Osteocyte (in vitro differentiated cells): ENCODE measurements around the gene TNS3. TPM values are rescaled to one million over a fixed set of nuclear protein-coding genes. Genes with fewer than 3 reads are reported as not detected.

Experiments
- DNase-seq: peaks from one replicate; pipeline ENCODE4 v3.0.0; 2021; ENCODE audit warnings: mixed read lengths; ENCODE audit not compliant: unreplicated experiment; ENCODE audit errors: extremely low spot score
- H3K27ac Mint-ChIP-seq: one replicate; pipeline ENCODE4 v1.8.0; 2021; ENCODE audit warnings: mild to moderate bottlenecking, mixed read lengths; ENCODE audit not compliant: unreplicated experiment
- H3K27me3 Mint-ChIP-seq: one replicate; pipeline ENCODE4 v1.8.0; 2021; ENCODE audit warnings: mixed read lengths; ENCODE audit not compliant: unreplicated experiment
- H3K36me3 Mint-ChIP-seq: one replicate; pipeline ENCODE4 v1.8.0; 2021; ENCODE audit warnings: mixed read lengths; ENCODE audit not compliant: unreplicated experiment
- H3K4me1 Mint-ChIP-seq: one replicate; pipeline ENCODE4 v1.8.0; 2021; ENCODE audit warnings: mixed read lengths; ENCODE audit not compliant: unreplicated experiment
- H3K4me3 Mint-ChIP-seq: one replicate; pipeline ENCODE4 v1.8.0; 2021; ENCODE audit warnings: mild to moderate bottlenecking, moderate library complexity, mixed read lengths; ENCODE audit not compliant: unreplicated experiment
- H3K9me3 Mint-ChIP-seq: one replicate; pipeline ENCODE4 v1.8.0; 2021; ENCODE audit warnings: mixed read lengths; ENCODE audit not compliant: unreplicated experiment
- total RNA-seq: library from RNA; stranded (reverse); gene quantifications from 2 replicates; pipeline ENCODE4 v1.2.1, GENCODE V29; 2021
- TF ChIP-seq, protein P1 (sequence below): fragments of 200-600 bp; sonication (generic); IDR thresholded peaks from 2 replicates; pipeline ENCODE4 v1.5.0; 2021; ENCODE audit warnings: antibody characterized with exemption, mild to moderate bottlenecking, moderate library complexity

TNS3 gene
- total RNA-seq, 1 donor from 2014 or later = 93.8 TPM

DNA sequence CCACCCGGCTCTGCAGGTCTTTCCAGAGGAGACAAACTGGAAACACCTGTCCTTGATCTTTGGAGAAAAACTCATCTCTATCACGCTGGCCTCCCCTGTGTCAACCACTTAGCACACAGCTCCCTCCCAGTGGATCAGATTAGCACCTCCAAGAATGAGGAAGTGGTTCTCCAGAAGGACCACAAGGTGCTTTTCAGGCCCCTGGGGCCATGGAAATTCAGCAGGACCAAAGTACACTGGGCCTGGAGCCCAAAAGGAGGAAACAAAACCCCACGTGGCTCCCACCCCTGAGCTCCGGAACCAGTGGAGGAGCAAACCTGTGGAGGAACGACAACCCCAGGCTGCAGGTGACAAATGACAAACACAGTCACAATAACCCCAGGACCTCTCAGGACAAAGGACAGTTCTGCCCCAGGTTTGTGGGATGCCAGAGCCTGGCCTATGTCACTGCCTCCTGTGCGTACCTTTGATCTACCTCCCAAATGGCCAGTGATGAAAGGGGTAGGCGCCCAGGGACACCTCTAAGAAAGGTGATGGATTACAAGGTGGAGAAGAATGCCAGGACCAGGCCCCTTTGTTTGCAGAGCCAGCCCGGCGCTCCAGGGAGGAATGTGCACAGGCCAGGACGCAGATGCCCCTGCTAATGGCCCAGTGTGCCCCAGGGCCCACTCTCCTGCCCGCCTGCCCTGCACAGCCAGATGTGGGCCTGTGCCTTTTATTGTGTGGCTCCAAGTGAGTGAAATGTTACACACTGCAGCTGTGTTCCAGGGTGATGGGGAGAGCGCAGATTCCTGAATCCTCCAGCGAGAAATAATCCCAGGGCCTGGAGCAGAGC is 5.7 kb downstream of the TNS3 start:
- no peaks in the 10 kb centered on the region for H3K9me3 Mint-ChIP-seq
- peak overlapping the region; percentile 8 for H3K4me3 Mint-ChIP-seq
- H3K4me1 Mint-ChIP-seq = peaks cover 97% of the 10 kb centered on the region
- TF ChIP-seq, protein P1, sequence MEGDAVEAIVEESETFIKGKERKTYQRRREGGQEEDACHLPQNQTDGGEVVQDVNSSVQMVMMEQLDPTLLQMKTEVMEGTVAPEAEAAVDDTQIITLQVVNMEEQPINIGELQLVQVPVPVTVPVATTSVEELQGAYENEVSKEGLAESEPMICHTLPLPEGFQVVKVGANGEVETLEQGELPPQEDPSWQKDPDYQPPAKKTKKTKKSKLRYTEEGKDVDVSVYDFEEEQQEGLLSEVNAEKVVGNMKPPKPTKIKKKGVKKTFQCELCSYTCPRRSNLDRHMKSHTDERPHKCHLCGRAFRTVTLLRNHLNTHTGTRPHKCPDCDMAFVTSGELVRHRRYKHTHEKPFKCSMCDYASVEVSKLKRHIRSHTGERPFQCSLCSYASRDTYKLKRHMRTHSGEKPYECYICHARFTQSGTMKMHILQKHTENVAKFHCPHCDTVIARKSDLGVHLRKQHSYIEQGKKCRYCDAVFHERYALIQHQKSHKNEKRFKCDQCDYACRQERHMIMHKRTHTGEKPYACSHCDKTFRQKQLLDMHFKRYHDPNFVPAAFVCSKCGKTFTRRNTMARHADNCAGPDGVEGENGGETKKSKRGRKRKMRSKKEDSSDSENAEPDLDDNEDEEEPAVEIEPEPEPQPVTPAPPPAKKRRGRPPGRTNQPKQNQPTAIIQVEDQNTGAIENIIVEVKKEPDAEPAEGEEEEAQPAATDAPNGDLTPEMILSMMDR = no peak
- no peaks in the 10 kb centered on the region for H3K27me3 Mint-ChIP-seq
- H3K27ac Mint-ChIP-seq = peak overlapping the region; percentile 69
- H3K36me3 Mint-ChIP-seq = peaks cover 2% of the 10 kb centered on the region
- no peak for DNase-seq

DNA sequence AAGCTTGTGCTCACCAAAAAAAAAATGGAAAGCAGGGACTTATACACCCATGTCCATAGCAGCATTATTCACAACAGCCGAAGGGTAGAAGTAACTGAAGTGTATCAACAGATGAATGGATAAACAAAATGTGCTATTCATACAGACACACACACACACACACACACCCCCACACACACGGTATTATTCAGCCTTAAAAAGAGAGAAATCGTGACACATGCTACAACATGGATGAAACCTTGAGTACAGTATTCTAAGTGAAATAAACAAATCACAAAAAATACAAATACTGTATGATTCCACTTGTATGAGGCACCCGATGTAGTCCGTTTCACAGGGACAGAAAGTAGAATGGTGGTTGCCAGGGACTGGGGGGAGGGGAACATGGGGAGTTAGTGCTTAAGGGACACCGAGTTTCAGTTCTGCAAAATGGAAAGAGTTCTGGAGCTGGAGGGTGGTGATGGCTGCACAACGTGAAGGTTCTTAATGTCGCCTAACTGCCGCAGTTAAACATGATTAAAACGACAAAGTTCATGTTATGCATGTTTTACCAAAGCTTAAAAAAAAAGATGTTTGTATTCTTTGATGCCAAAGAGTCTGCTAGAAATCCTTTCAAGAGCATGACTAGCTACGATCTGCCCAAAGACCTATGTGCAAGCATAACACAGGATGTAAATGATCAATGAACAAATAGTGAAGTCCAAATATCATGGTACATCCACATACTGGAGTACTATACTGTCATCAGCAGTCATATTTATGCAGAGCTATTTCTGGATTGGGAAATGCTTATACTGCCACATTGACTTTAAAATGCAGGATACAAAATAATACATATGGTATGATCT is 7.2 kb downstream of the TNS3 start:
- H3K27ac Mint-ChIP-seq = peak overlapping the region; percentile 84
- no peaks in the 10 kb centered on the region for H3K27me3 Mint-ChIP-seq
- no peak for DNase-seq
- TF ChIP-seq, protein P1 = no peak
- H3K4me3 Mint-ChIP-seq = peak overlapping the region; percentile 6
- no peaks in the 10 kb centered on the region for H3K9me3 Mint-ChIP-seq
- H3K4me1 Mint-ChIP-seq = peaks cover 95% of the 10 kb centered on the region
- H3K36me3 Mint-ChIP-seq = peaks cover 4% of the 10 kb centered on the region

DNA sequence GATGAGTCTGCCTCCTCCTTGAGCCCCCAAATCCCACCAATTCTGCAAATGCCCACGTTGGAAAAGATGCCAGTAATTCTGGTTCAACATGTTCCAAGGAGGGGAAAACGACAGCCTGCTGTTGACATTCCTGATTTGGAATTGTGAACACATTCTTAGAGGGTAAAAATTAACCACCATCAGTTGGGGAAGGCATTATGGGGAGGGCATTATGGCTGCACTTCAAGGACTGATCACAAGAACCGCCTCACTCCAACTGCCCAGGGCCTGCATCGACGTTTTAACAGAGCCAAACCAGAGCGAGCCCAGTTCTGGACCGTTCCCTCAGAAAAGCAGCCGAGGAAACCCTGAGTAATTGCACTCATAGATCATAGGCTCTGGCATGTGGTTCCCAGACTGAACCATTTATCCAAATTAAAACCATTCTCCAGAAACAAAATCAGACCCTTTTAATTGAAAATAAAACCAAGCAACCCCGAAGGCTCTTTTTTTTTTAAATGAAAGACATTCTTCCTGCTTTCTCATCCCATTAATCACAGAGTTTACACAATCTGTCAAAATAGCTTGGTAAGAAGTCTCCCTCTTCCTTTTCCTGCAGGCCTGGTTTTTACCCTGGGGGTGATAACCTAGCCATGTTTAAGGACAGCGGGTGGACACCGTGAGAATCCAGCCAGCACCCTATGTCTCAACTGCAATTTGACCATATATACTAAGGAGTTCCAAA is 8.0 kb downstream of the TNS3 start:
- peak overlapping the region; percentile 84 for H3K27ac Mint-ChIP-seq
- H3K9me3 Mint-ChIP-seq = no peaks in the 10 kb centered on the region
- H3K36me3 Mint-ChIP-seq = peaks cover 4% of the 10 kb centered on the region
- TF ChIP-seq, protein P1 = no peak
- peak overlapping the region; percentile 6 for H3K4me3 Mint-ChIP-seq
- no peak for DNase-seq
- peaks cover 89% of the 10 kb centered on the region for H3K4me1 Mint-ChIP-seq
- no peaks in the 10 kb centered on the region for H3K27me3 Mint-ChIP-seq

GRCh38 chr7:47572939-47573757 is 8.8 kb downstream of the TNS3 start:
- TF ChIP-seq, protein P1 = no peak
- H3K27me3 Mint-ChIP-seq = no peaks in the 10 kb centered on the region
- peaks cover 84% of the 10 kb centered on the region for H3K4me1 Mint-ChIP-seq
- peaks cover 9% of the 10 kb centered on the region for H3K36me3 Mint-ChIP-seq
- DNase-seq = no peak
- no peak overlapping the region for H3K4me3 Mint-ChIP-seq
- H3K9me3 Mint-ChIP-seq = no peaks in the 10 kb centered on the region
- peak overlapping the region; percentile 84 for H3K27ac Mint-ChIP-seq
